Heart left ventricle (tissue), 13 donors: ENCODE measurements around the gene CDH6.

Source experiments
- POLR2A ChIP-seq, 2 donors: fragments of 450-650 bp; IDR thresholded peaks; one replicate each; pipeline ENCODE4 v1.6.1; 2017; ENCODE audit warnings: antibody characterized with exemption in 2 of 2, mild to moderate bottlenecking in 2 of 2, moderate library complexity in 2 of 2
- TF ChIP-seq, protein P1 (sequence below), 12 donors: fragments of 200-600 bp; sonication (generic) in 4 of 12; IDR thresholded peaks; one replicate each; pipeline versions ENCODE4 v1.5.0 to v1.8.0; 2018 to 2022; ENCODE audit warnings: antibody characterized with exemption in 12 of 12, mild to moderate bottlenecking in 5 of 12
- donor health status: ischemic (EF 13 %, LVEDD 7.1; RV severe dilation, severe dysfunction).
- donor health status: DM: no; HTN: yes; CAD: no.
- donor health status: DM: no; HTN: no; CAD: no.
- donor health status: ischemic (EF 25% LVEDD 6.9; RV normal size, moderate dysfunction).
- donor health status: ischemic (EF 25% LVEDD 5.7; RV mildly dilated, moderate dysfunction).
- donor health status: ischemic (EF 35%, LVEDD 5.7; RV mildly dilated, moderate dysfunction).
- donor health status: nonischemic (EF 11% LVEDD 7.7; RV severe dilation, severe dysfunction).
- donor health status: DM: yes; HTN: yes; CAD: no.
- donor health status: PGD.
- donor health status: ischemic (EF 29% LVEDD 5.4; RV normal size, mild dysfunction).
- donor health status: nonischemic (EF 23%, LVEDD 6.1; RV moderate dilation, normal function).

GRCh38 chr5:31218978-31219377 is 25.5 kb downstream of the CDH6 start:
- TF ChIP-seq, protein P1, sequence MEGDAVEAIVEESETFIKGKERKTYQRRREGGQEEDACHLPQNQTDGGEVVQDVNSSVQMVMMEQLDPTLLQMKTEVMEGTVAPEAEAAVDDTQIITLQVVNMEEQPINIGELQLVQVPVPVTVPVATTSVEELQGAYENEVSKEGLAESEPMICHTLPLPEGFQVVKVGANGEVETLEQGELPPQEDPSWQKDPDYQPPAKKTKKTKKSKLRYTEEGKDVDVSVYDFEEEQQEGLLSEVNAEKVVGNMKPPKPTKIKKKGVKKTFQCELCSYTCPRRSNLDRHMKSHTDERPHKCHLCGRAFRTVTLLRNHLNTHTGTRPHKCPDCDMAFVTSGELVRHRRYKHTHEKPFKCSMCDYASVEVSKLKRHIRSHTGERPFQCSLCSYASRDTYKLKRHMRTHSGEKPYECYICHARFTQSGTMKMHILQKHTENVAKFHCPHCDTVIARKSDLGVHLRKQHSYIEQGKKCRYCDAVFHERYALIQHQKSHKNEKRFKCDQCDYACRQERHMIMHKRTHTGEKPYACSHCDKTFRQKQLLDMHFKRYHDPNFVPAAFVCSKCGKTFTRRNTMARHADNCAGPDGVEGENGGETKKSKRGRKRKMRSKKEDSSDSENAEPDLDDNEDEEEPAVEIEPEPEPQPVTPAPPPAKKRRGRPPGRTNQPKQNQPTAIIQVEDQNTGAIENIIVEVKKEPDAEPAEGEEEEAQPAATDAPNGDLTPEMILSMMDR (IDR thresholded peaks at IDR 0.05): no peak
- TF ChIP-seq POLR2A (IDR thresholded peaks at IDR 0.05): no peak
